ENCODE measurements around the gene SUSD3. TPM values are rescaled to one million over a fixed set of nuclear protein-coding genes. Genes with fewer than 3 reads are reported as not detected.

SUSD3 gene
- total RNA-seq, 1 experiment from 2014 or later = 11.9 TPM

- 0 out of 2 replicates have a peak, but pooled peaks have one; percentile 28 for TF ChIP-seq PRDM15 (CRISPR knock-in tag; IDR thresholded peaks at IDR 0.05)
- TF ChIP-seq ZNF416 (CRISPR knock-in tag; IDR thresholded peaks at IDR 0.05) = no peak
- no peak for TF ChIP-seq CREM (CRISPR knock-in tag; IDR thresholded peaks at IDR 0.05)
- TF ChIP-seq ZNF232 (CRISPR knock-in tag; IDR thresholded peaks at IDR 0.05) = no peak
- no peak for TF ChIP-seq ZNF532 (CRISPR knock-in tag; IDR thresholded peaks at IDR 0.05; ENCODE audit: borderline replicate concordance)
- TF ChIP-seq KAT7 (CRISPR knock-in tag; IDR thresholded peaks at IDR 0.05; ENCODE audit: borderline replicate concordance) = no peak
- no peak for TF ChIP-seq ZNF281 (CRISPR knock-in tag; IDR thresholded peaks at IDR 0.05)
- TF ChIP-seq HMGXB4 (CRISPR knock-in tag; IDR thresholded peaks at IDR 0.05) = no peak
- no peak for TF ChIP-seq ETV6 (CRISPR knock-in tag; IDR thresholded peaks at IDR 0.05)
- no peak for TF ChIP-seq RELA (CRISPR knock-in tag; IDR thresholded peaks at IDR 0.05; ENCODE audit: borderline replicate concordance)
- TF ChIP-seq CREB1 (CRISPR knock-in tag; IDR thresholded peaks at IDR 0.05) = no peak
- TF ChIP-seq FOXK1 (CRISPR knock-in tag; IDR thresholded peaks at IDR 0.05) = no peak
- TF ChIP-seq MYBL2 (CRISPR knock-in tag; IDR thresholded peaks at IDR 0.05) = no peak
- no peak for TF ChIP-seq FOXJ3 (CRISPR knock-in tag; IDR thresholded peaks at IDR 0.05; ENCODE audit: borderline replicate concordance)
These were observed 13.0 kb downstream of the SUSD3 start (continued) for GRCh38 chr9:93071464-93071863.

GRCh38 chr9:93072383-93072795, 13.9 kb downstream of the SUSD3 start:
- ChIA-PET POLR2A (no interaction called here), CTCF (no interaction called here)
- no peak for ATAC-seq
- H3K36me3 Mint-ChIP-seq = no peaks in the 10 kb centered on the region
- no peak overlapping the region for H3K27ac Mint-ChIP-seq
- H3K4me3 Mint-ChIP-seq = no peak overlapping the region
- H3K27me3 Mint-ChIP-seq (ENCODE audit: low read depth) = no peaks in the 10 kb centered on the region
- no peaks in the 10 kb centered on the region for H3K9me3 Mint-ChIP-seq
- TF ChIP-seq IRF1 (CRISPR knock-in tag; IDR thresholded peaks at IDR 0.05) (no peak), MXD4 (CRISPR knock-in tag; IDR thresholded peaks at IDR 0.05; ENCODE audit: borderline replicate concordance) (no peak), ZNF263 (CRISPR knock-in tag; IDR thresholded peaks at IDR 0.05; ENCODE audit: low read depth) (no peak), TEAD4 (CRISPR knock-in tag; IDR thresholded peaks at IDR 0.05) (no peak), SOX15 (CRISPR knock-in tag; IDR thresholded peaks at IDR 0.05) (no peak)
- no peak for DNase-seq (ENCODE audit: low spot score)
- H3K4me1 Mint-ChIP-seq = 0 out of 2 replicates have a peak, but pooled peaks cover 2% of the 10 kb centered on the region
